Memory B cell (primary cell): ENCODE data around the gene B4GALNT4.
"Not testable (repeated sequence)": the region's sequence is repeated elsewhere in the genome, so short reads cannot be mapped to it uniquely, and the experiment has no call there.

Experiments
- ATAC-seq: fragments of 150-1000 bp; cut with Tn5 transposase; 2 replicates; pipeline ENCODE4 v1.10.0; 2021; ENCODE audit warnings: low read depth, mild to moderate bottlenecking, moderate library complexity
- DNase-seq, 2 donors: peaks; one replicate each; pipeline ENCODE4 v3.0.0; 2022; ENCODE audit warnings: low spot score in 2 of 2
- H3K27ac Mint-ChIP-seq: one replicate; pipeline ENCODE4 v1.8.0; 2022; ENCODE audit warnings: mild to moderate bottlenecking, moderate library complexity, mixed read lengths
- H3K27me3 Mint-ChIP-seq: one replicate; pipeline ENCODE4 v1.8.0; 2022; ENCODE audit warnings: mixed read lengths
- H3K36me3 Mint-ChIP-seq: one replicate; pipeline ENCODE4 v1.8.0; 2022; ENCODE audit warnings: mild to moderate bottlenecking, mixed read lengths
- H3K4me1 Mint-ChIP-seq: one replicate; pipeline ENCODE4 v1.8.0; 2022; ENCODE audit warnings: mixed read lengths
- H3K4me3 Mint-ChIP-seq: one replicate; pipeline ENCODE4 v1.8.0; 2022; ENCODE audit warnings: mild to moderate bottlenecking, moderate library complexity, mixed read lengths
- H3K9me3 Mint-ChIP-seq: one replicate; pipeline ENCODE4 v1.8.0; 2022; ENCODE audit warnings: mixed read lengths

B4GALNT4 gene

DNA sequence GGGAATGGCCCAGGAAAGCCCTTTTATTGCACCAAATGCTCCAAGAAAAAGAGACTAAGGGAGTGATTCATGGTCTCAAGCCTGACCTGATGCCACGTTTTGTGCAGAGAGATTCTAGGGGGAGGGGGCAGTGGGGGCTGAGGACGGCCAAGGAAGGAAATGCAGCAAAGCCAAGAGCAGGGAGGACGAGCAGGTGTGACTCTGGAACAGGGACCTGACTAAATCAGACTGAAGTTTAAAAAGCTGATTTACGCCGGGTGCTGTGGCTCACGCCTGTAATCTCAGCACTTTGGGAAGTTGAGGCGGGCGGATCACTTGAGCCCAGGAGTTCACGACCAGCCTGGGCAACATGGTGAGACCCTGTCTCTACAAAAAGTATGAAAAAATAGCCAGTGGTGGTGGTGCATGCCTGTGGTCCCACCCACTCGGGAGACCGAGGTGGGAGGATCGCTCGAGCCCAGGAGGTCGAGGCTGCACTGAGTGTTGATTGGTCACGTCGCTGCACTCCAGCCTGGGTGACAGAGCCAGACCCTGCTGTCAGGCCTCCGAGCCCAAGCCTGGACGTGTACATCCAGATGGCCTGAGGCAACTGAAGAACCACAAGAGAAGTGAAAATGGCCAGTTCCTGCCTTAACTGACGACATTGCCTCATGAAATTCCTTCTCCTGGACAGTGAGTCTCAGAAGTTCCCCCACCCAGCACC lies 37.8 kb upstream of the B4GALNT4 start:
- H3K9me3 Mint-ChIP-seq = no peaks in the 10 kb centered on the region
- H3K36me3 Mint-ChIP-seq = no peaks in the 10 kb centered on the region
- H3K27me3 Mint-ChIP-seq = no peaks in the 10 kb centered on the region
- no peak for ATAC-seq
- no peak for DNase-seq
- H3K4me3 Mint-ChIP-seq = no peak overlapping the region
- peaks cover 24% of the 10 kb centered on the region for H3K4me1 Mint-ChIP-seq
- no peak overlapping the region for H3K27ac Mint-ChIP-seq

DNA sequence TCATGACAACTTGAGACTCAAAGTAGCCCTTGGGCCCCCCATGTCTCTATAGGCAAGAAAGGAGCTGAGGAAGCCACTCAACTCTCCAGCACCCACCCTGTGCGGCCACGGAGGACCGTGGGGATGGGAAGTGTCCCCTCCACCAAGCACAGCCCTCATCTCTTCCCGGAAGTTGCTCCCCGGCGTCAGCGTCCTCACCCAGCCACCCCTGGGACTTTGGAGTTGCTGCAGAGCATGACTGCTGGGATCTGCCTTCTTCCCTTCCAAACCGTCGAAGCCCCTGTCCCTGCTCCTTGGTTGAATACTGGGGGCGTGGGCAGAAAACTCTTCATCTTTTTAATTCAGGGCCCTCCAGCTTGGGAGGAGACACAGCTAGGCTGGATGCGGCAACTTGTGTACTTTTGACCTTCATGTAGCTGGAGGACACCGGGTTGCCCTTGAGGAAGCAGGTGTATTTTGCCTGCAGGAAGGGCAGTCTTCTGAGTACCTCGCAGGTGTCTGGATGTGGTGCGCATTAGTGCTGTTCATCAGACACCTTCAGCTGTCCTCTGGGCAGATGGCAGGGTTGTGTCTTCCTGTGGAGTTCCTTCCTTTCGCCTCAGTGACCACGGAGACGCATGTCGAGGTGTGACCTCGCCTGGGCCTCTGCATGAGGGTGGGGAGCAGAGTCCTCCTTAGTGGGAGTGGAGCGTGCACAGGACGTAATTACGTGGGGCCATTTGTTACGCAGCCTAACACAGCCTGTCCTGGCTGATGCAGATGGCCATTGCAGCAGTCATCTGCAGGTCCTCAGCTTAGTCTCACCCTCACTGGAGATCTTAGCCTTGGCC lies 36.4 kb upstream of the B4GALNT4 start:
- DNase-seq (no peak), ATAC-seq (no peak)
- no peaks in the 10 kb centered on the region for H3K27me3 Mint-ChIP-seq
- H3K36me3 Mint-ChIP-seq = no peaks in the 10 kb centered on the region
- no peaks in the 10 kb centered on the region for H3K9me3 Mint-ChIP-seq
- H3K4me1 Mint-ChIP-seq = peaks cover 22% of the 10 kb centered on the region
- no peak overlapping the region for H3K4me3 Mint-ChIP-seq
- no peak overlapping the region for H3K27ac Mint-ChIP-seq

DNA sequence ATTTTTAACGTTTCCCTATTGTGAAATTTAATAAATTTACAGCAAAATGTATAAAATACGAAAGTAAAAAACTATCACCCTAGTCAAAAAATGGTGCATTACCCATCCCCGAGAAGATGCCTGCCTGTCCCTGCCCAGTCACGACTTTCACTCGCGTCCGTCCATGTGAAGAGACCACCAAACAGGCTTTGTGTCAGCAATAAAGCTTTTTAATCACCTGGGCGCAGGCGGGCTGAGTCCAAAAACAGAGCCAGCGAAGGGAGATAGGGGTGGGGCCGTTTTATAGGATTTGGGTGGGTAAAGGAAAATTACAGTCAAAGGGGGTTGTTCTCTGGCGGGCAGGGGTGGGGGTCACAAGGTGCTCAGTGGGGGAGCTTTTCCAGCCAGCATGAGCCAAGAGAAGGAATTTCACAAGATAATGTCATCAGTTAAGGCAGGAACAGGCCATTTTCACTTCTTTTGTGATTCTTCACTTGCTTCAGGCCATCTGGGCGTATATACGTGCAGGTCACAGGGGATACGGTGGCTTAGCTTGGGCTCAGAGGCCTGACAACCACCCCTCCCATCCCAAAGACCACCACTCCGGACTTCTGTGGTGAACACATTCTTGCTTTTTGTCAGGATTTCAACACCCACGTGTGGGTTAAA lies 35.6 kb upstream of the B4GALNT4 start:
- not testable (repeated sequence) for H3K36me3 Mint-ChIP-seq, H3K27me3 Mint-ChIP-seq, H3K4me3 Mint-ChIP-seq, DNase-seq, H3K9me3 Mint-ChIP-seq, H3K27ac Mint-ChIP-seq, ATAC-seq
- peaks cover 22% of the 10 kb centered on the region for H3K4me1 Mint-ChIP-seq

DNA sequence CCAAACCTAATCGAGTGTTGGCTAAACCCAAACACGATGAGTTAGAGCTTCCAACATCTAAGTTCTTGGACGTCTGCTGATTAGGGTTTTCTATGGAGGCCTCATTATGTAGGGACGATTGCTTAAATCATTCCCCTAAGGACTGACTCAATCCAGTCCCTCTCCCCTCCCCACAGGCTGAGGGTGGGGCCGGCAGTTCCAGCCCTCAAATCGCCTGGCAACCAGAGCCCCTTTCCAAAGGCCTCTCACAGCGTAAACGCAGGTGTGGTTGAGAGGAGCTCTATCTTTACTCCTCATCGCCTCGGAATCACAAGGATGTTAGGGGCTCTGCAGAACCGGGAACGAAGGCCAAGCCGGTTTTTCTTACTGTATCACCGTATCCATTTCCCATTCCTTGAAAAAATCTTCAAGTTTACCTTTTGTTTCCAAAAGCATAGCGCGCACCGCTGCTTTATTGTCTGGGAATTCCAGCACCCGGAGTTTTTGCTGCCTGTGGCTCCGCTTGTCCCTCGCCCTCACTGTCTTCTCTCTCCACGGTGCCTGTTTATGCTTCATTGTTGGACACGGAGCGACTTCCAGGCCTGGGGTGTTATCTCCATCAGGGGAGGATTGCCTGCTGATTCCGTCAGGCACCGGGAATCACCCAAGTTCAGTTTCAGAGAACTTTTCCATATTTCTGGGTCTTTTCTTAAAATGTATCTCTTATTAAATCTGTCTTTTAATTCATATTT lies 34.9 kb upstream of the B4GALNT4 start:
- Mint-ChIP-seq H3K9me3 (no peaks in the 10 kb centered on the region), H3K4me3 (no peak overlapping the region), H3K4me1 (peaks cover 16% of the 10 kb centered on the region), H3K36me3 (no peaks in the 10 kb centered on the region), H3K27ac (no peak overlapping the region), H3K27me3 (no peaks in the 10 kb centered on the region)
- no peak for ATAC-seq
- no peak for DNase-seq

DNA sequence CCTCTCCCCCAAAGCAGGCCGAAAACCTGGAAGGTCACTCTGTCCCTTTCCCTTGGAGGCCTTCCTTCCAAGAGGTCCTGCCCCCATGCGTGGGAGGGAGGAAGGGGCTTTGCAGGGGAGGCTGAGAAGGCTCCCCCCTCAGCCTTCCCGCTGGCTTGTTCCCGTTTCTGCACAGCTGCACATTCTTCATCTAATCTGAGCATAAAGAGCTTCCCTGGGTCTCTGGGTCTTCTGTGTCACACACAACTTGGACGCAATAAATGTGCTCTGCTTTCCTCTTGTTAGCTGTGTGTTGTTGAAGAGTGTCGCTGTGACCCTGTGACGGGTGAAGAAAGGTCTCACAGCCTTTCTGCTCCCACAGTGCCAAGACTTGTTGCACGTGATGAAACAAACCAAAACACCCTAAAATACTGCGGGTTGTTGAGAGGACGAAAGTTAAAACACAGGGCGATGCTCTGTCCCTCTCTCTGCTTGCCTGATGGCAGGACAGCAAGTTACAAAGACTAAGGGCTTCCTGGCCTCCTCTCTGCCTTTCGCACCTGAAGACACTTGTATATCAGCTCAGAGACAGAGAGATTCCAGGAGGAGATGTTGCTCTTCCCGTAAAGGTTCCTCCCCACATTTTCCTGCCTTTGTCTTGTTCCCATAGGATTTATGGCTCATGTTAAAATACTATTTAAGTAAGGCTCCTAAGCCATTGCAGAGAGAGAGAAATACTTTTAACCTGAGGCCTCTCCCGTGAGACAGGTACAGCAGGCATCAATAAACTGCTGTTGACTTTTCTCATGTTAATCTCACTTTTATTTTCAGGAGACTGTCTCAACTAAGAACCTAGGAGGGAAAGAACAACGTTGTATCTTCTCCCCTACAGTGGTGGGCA lies 33.3 kb upstream of the B4GALNT4 start:
- Mint-ChIP-seq H3K4me3 (no peak overlapping the region), H3K27me3 (no peaks in the 10 kb centered on the region), H3K4me1 (peaks cover 14% of the 10 kb centered on the region), H3K36me3 (no peaks in the 10 kb centered on the region), H3K9me3 (peaks cover 5% of the 10 kb centered on the region), H3K27ac (no peak overlapping the region)
- DNase-seq (no peak), ATAC-seq (no peak)

DNA sequence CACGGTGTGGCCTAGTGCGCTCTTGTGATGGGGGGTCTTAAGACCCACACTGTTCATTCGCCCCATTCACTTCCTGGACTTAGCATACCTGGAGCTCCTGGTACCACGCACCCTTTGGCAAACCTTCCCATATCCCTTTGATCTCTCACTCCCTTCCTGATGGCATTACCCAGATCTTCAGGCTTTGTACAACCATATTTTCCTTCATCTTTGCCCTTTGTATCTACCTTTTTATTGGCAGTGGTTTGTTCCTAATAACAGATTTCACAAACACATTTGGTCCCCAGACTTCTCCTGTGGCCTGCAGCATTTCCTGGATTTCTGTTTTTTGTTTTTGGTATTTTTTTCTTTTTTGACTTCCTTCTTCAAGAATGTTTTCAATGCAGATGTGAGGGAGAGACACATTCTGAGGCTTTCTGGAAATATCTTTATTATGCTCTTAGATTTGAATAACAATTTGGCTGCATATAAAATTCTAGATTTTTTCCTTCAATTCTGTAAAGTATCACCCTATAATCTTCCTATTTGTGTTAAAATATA lies 32.6 kb upstream of the B4GALNT4 start:
- Mint-ChIP-seq H3K4me3 (no peak overlapping the region), H3K36me3 (no peaks in the 10 kb centered on the region), H3K9me3 (peaks cover 5% of the 10 kb centered on the region), H3K27me3 (no peaks in the 10 kb centered on the region), H3K27ac (no peak overlapping the region), H3K4me1 (peaks cover 17% of the 10 kb centered on the region)
- ATAC-seq (no peak), DNase-seq (no peak)

DNA sequence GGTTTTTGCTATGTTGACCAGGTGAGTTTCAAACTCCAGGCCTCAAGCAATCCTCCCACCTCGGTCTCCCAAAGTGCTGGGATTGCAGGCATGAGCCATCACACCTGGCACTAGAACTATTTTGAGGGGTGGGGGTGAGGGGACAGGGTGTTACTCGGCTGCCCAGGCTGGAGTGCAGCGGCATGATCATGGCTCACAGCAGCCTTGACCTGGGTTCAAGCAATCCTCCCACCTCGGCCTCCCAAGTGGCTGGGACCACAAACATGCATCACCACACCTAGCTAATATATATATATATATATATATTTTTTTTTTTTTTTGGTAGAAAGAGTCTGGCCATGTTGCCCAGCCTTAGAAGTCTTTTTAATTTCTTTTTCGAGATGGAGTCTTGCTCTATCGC lies 31.6 kb upstream of the B4GALNT4 start:
- peaks cover 5% of the 10 kb centered on the region for H3K9me3 Mint-ChIP-seq
- no peak for ATAC-seq
- peaks cover 19% of the 10 kb centered on the region for H3K4me1 Mint-ChIP-seq

DNA sequence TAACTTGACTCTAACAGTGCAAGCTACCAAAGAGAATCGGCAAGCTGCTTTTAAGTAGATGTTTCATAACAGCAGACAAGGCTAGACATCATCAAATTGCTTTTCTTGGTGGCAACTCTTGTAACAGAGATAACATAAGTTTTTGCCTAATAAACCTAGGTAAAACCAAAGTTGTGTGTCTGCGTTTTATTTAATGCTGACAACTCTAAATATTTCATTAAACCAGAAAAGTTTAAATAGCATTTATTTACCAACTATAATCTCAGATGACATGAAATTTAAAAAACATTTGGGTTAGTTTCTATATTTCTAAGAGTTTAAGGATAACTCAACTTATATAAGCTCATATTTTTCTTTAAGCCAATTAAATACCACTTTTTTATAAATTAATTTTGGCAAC lies 29.3 kb upstream of the B4GALNT4 start:
- H3K36me3 Mint-ChIP-seq = no peaks in the 10 kb centered on the region
- H3K27me3 Mint-ChIP-seq = no peaks in the 10 kb centered on the region
- no peak overlapping the region for H3K4me3 Mint-ChIP-seq
- ATAC-seq (no peak), DNase-seq (no peak)
- H3K4me1 Mint-ChIP-seq = peaks cover 19% of the 10 kb centered on the region
- H3K27ac Mint-ChIP-seq = no peak overlapping the region
- H3K9me3 Mint-ChIP-seq = peaks cover 5% of the 10 kb centered on the region

More for the DNA sequence above, 31.6 kb upstream of the B4GALNT4 start:
- H3K36me3 Mint-ChIP-seq = no peaks in the 10 kb centered on the region
- H3K27ac Mint-ChIP-seq = no peak overlapping the region
- no peaks in the 10 kb centered on the region for H3K27me3 Mint-ChIP-seq
- no peak overlapping the region for H3K4me3 Mint-ChIP-seq
- no peak for DNase-seq

DNA sequence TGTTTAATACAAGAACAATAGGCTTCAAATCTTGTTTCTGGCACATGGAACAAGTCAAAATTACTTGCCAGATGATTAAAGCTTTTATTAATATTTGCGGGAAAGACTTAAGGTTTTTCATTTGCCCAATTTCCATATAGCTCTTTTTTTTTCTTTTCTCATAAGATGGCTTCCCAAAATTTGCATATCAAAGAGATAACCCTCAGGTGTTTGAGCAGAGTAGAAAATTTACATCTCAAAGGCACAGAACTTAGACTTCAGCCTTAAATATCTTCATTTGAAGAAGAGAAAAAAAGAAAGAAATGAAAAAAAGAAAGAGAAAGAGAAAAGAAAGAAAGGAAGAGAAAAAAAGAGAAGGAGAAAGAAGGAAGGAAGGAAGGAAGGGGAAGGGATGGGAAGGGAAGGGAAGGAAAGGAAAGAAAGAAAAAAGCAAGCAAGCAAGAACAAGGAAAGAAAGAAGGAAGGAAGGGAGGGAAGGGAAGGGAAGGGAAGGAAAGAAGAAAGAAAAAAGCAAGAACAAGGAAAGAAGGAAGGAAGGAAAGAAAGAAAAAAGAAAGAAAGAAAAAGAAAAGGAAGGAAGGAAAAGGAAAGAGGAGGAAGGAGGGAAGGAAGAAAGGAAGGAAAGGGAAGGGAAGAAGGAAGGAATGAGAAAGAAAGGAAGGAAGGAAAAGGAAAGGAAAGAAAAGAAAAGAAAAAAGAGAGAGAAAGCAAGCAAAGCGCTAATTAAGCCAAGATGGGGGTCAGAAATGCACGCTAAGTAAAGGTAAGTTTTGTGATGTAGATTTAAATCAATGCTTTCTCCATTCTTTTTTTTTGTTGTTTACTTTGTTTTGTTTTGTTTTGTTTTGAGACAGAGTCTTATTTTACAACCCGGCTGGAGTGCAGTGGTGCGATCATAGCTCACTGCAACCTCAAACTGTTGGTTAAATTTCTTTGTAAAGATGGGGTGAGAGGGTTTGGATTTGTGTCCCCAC lies 28.5 kb upstream of the B4GALNT4 start:
- peaks cover 19% of the 10 kb centered on the region for H3K4me1 Mint-ChIP-seq
- H3K27me3 Mint-ChIP-seq = no peaks in the 10 kb centered on the region
- DNase-seq (no peak), ATAC-seq (no peak)
- peak overlapping the region; percentile 70 for H3K4me3 Mint-ChIP-seq
- peak overlapping the region; percentile 28 for H3K27ac Mint-ChIP-seq
- no peaks in the 10 kb centered on the region for H3K36me3 Mint-ChIP-seq
- peaks cover 5% of the 10 kb centered on the region for H3K9me3 Mint-ChIP-seq

DNA sequence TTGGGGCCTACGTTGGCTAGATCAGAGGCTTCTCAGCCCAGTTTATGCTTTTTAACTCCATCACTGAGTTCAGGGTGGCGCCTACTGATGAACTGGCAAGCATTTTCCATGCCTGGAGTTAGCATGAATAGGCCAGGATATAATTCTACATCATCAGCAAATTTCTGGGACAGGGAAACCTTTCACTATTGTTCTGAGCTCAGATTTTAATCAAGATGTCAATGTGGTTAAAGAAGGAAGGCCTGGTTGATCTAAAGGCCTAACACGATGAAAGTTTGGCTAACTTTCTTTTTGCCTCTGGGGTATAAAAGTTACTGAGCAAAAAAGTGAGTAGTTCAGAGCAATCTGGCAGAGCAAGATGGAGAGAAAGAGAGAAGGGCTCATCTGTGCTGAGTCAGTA lies 27.0 kb upstream of the B4GALNT4 start:
- no peaks in the 10 kb centered on the region for H3K36me3 Mint-ChIP-seq
- no peaks in the 10 kb centered on the region for H3K27me3 Mint-ChIP-seq
- no peak overlapping the region for H3K4me3 Mint-ChIP-seq
- peaks cover 5% of the 10 kb centered on the region for H3K9me3 Mint-ChIP-seq
- no peak for ATAC-seq
- DNase-seq = no peak
- H3K4me1 Mint-ChIP-seq = peaks cover 15% of the 10 kb centered on the region
- H3K27ac Mint-ChIP-seq = peak overlapping the region; percentile 28

DNA sequence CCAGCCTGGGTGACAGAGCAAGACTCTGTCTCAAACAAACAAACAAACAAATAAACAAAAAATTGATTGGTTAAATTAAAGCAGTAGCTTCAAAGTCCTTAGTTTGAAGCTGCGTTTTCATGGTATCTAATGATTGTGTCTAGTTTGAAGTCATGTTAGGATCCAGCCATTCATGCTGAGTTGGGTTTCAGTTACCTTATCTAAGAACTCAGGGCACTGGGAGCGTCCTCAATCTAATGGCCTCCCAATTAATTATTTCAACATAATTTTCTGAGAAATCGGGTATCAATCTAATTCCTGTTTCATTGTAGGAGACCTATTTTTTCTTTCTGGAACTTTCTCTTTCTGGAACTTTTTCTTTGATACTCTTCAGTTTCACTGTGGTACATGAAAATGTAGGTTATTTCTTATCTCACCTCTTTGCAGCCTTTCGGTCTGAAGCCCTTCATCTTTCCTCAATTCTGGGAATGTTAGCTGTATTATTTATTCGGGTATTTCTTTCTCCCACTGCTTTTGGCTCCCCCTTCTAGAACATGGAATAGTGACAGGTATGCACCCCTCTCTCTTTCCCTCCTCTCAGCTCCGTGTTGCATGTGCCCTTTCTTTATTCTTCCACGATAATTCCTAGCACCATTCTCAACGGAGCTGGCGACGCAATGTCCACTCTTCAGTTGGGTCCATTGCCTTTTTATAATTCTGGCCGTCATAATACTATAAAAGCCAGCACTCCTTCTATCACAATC lies 24.3 kb upstream of the B4GALNT4 start:
- H3K4me1 Mint-ChIP-seq = peaks cover 20% of the 10 kb centered on the region
- peaks cover 5% of the 10 kb centered on the region for H3K9me3 Mint-ChIP-seq
- DNase-seq (no peak), ATAC-seq (no peak)
- H3K4me3 Mint-ChIP-seq = no peak overlapping the region
- H3K36me3 Mint-ChIP-seq = no peaks in the 10 kb centered on the region
- no peak overlapping the region for H3K27ac Mint-ChIP-seq
- no peaks in the 10 kb centered on the region for H3K27me3 Mint-ChIP-seq

DNA sequence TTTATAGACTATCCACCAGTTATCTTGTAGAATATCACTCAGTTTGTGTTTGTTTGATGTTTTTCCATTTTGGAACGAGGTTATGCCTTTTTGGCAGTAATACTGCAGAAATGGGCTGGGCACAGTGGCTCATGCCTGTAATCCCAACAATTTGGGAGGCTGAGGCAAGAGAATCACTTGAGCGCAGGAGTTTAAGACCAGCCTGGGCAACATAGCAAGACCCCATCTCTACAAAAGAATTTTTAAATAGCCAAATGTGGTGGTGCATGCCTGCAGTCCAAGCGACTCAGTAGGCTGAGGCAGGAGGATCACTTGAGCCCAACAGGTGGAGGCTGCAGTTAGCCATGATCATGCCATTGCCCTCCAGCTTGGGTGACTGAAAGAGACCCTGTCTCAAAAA lies 22.8 kb upstream of the B4GALNT4 start:
- H3K36me3 Mint-ChIP-seq = no peaks in the 10 kb centered on the region
- DNase-seq = no peak
- H3K27ac Mint-ChIP-seq = no peak overlapping the region
- ATAC-seq = no peak
- H3K4me3 Mint-ChIP-seq = no peak overlapping the region
- no peaks in the 10 kb centered on the region for H3K9me3 Mint-ChIP-seq
- H3K4me1 Mint-ChIP-seq = peaks cover 21% of the 10 kb centered on the region
- no peaks in the 10 kb centered on the region for H3K27me3 Mint-ChIP-seq
